K562 (cell line): ENCODE measurements around the gene MLC1. TPM values are rescaled to one million over a fixed set of nuclear protein-coding genes. Genes with fewer than 3 reads are reported as not detected.

Experiments used
- CBFA2T3 ChIP-seq: fragments of 450-650 bp; IDR thresholded peaks from 2 replicates; pipeline ENCODE4 v1.6.1; 2017
- DPF2 ChIP-seq: fragments of 450-650 bp; IDR thresholded peaks from 2 replicates; pipeline ENCODE4 v1.6.1; 2016
- EZH2 ChIP-seq: IDR thresholded peaks from 2 replicates; pipeline ENCODE4 v1.6.1; 2012; ENCODE audit warnings: low read depth, mild to moderate bottlenecking, inconsistent platforms, low read length, borderline replicate concordance
- MLX ChIP-seq, 2 experiments: fragments of 450-650 bp in 1 of 2; sonication (generic) in 1 of 2; formaldehyde crosslinking; conservative IDR thresholded peaks; 2 replicates each; pipeline versions ENCODE4 v1.4.0 to v1.8.1; 2020 to 2022; ENCODE audit warnings: mild to moderate bottlenecking in 1 of 2, missing genetic modification reagents in 1 of 2
- PREB ChIP-seq: sonication (generic); formaldehyde crosslinking; IDR thresholded peaks from 2 replicates; pipeline ENCODE4 v1.8.1; 2023; ENCODE audit warnings: mild to moderate bottlenecking, missing genetic modification reagents
- SLC30A9 ChIP-seq: fragments of 250-450 bp; sonication (Bioruptor Pico); IDR thresholded peaks from 2 replicates; pipeline ENCODE4 v1.8.0; 2022; ENCODE audit warnings: mild to moderate bottlenecking, moderate library complexity
- TAF1 ChIP-seq: IDR thresholded peaks from 2 replicates; pipeline ENCODE4 v1.6.1; 2011; ENCODE audit warnings: mild to moderate bottlenecking, low read length, moderate library complexity; ENCODE audit not compliant: insufficient read depth, control insufficient read depth, severe bottlenecking; ENCODE audit errors: extremely low read depth
- XRCC3 ChIP-seq: fragments of 450-650 bp; IDR thresholded peaks from 2 replicates; pipeline ENCODE4 v1.6.1; 2017; ENCODE audit warnings: mild to moderate bottlenecking, moderate library complexity
- ZHX1 ChIP-seq: fragments of 150-350 bp; conservative IDR thresholded peaks from 2 replicates; pipeline ENCODE4 v1.6.1; 2014; ENCODE audit warnings: low read length
- ZNF24 ChIP-seq: fragments of 450-650 bp; IDR thresholded peaks from 2 replicates; pipeline ENCODE4 v1.6.1; 2016
- ZNF584 ChIP-seq: fragments of 200-800 bp; sonication (Bioruptor generic); IDR thresholded peaks from 2 replicates; pipeline ENCODE4 v1.6.1; 2016; ENCODE audit warnings: low read depth, mild to moderate bottlenecking, missing genetic modification characterization, missing compliant biosample characterization
- ZNF707 ChIP-seq: fragments of 250-450 bp; sonication (Bioruptor Pico); conservative IDR thresholded peaks from 2 replicates; pipeline ENCODE4 v1.8.0; 2022; ENCODE audit warnings: inconsistent platforms, mild to moderate bottlenecking, moderate library complexity
- ZNF717 ChIP-seq: fragments of 250-450 bp; sonication (Bioruptor Pico); IDR thresholded peaks from 2 replicates; pipeline ENCODE4 v1.5.0; 2021
- polyA plus RNA-seq, 8 experiments: library from polyadenylated mRNA; depleted of rRNA in 4 of 8; stranded (reverse) in 5 of 8; unstranded in 3 of 8; fragments of >200 nt; fragmentation: Nextera tagmentation in 2 of 8; fragmentation: Illumina TruSeq in 1 of 8; extraction: Ambion mirVana in 2 of 8; extraction: Trizol in 1 of 8; gene quantifications; 2 replicates each; pipeline versions ENCODE4 v1.2.1 to v1.2.3, GENCODE V29; 2011 to 2014; ENCODE audit warnings: inconsistent platforms in 1 of 8, missing spikeins in 1 of 8
- total RNA-seq, 7 experiments: library from RNA; depleted of rRNA in 6 of 7; stranded (reverse); fragments of >200 nt in 6 of 7; fragmentation: Illumina TruSeq in 2 of 7; extraction: Trizol in 2 of 7; gene quantifications; 2 replicates each; pipeline versions ENCODE4 v1.2.1 to v1.2.3, GENCODE V29; 2011 to 2021; ENCODE audit warnings: low replicate concordance in 1 of 7

MLC1 gene
- total and polyA plus RNA-seq, 9 of the 15 experiments (the other 6 are each of a cell fraction or from before 2014, with no cell fraction given) = 0.06 to 0.98 (median 0.39) TPM

GRCh38 chr22:50118557-50119168 lies 33.4 kb upstream of the MLC1 start (continued):
- TF ChIP-seq PREB (CRISPR knock-in tag) = no peak
- TF ChIP-seq CBFA2T3 = peak; percentile 94
- TF ChIP-seq ZNF24 = no peak
- no peak for TF ChIP-seq ZNF717 (CRISPR knock-in tag)
- no peak for TF ChIP-seq MLX (CRISPR knock-in tag; conservative IDR thresholded peaks at IDR 0.05)
- TF ChIP-seq ZNF584 (CRISPR knock-in tag) = no peak; the same call in 1 of the 2 replicates
- TF ChIP-seq SLC30A9 = no peak
- no peak for TF ChIP-seq XRCC3
- peak; percentile 51 for TF ChIP-seq TAF1
- TF ChIP-seq EZH2 = no peak
- TF ChIP-seq ZHX1 = no peak
- TF ChIP-seq DPF2 = peak; percentile 97
- no peak for TF ChIP-seq ZNF707 (CRISPR knock-in tag)
